Tibial nerve (tissue), 4 donors: ENCODE measurements around the gene NDUFB10. TPM values are rescaled to one million over a fixed set of nuclear protein-coding genes. Genes with fewer than 3 reads are reported as not detected.

ENCODE experiments used
- DNase-seq, 2 donors: peaks; one replicate each; pipeline ENCODE4 v3.0.0-alpha.2; 2019; ENCODE audit warnings: low spot score in 2 of 2
- H3K27ac ChIP-seq, 4 donors: fragments of 200-600 bp; sonication (generic) in 3 of 4; one replicate each; pipeline ENCODE4 v1.5.1; 2017 to 2019; ENCODE audit warnings: mild to moderate bottlenecking in 1 of 4
- H3K27me3 ChIP-seq, 2 donors: fragments of 200-600 bp; sonication (generic) in 1 of 2; one replicate each; pipeline versions ENCODE4 v1.5.1 to v1.6.0; 2017 to 2019
- H3K36me3 ChIP-seq, 3 donors: fragments of 200-600 bp; sonication (generic); one replicate each; pipeline ENCODE4 v1.5.1; 2018 to 2019
- H3K4me1 ChIP-seq, 4 donors: fragments of 200-600 bp; sonication (generic) in 3 of 4; one replicate each; pipeline ENCODE4 v1.5.1; 2017 to 2019
- H3K4me3 ChIP-seq, 4 donors: fragments of 200-600 bp; sonication (generic) in 3 of 4; one replicate each; pipeline ENCODE4 v1.5.1; 2017 to 2019; ENCODE audit warnings: mild to moderate bottlenecking in 1 of 4, moderate library complexity in 1 of 4
- H3K9me3 ChIP-seq, 4 donors: fragments of 200-600 bp; sonication (generic) in 3 of 4; one replicate each; pipeline ENCODE4 v1.5.1; 2017 to 2019
- EP300 ChIP-seq, 2 donors: sonication (generic); formaldehyde crosslinking; IDR thresholded peaks; one replicate each; pipeline ENCODE4 v1.6.1; 2017; ENCODE audit warnings: antibody characterized with exemption in 2 of 2, mild to moderate bottlenecking in 1 of 2
- POLR2A ChIP-seq, 2 donors: fragments of 450-650 bp; IDR thresholded peaks; one replicate each; pipeline ENCODE4 v1.6.1; 2017; ENCODE audit warnings: antibody characterized with exemption in 2 of 2, mild to moderate bottlenecking in 2 of 2, moderate library complexity in 2 of 2
- WGBS, 2 donors: methylation state at CpG; one replicate each; pipeline ENCODE4 v1.1.5; 2018; 5-methylcytosine and 5-hydroxymethylcytosine counted together
- total RNA-seq, 4 donors: library from RNA; depleted of rRNA; stranded (reverse); fragments of >200 nt; gene quantifications; one replicate each; pipeline ENCODE4 v1.1.0, GENCODE V29; 2016
- TF ChIP-seq, protein P1 (sequence below), 5 experiments: fragments of 200-600 bp in 3 of 5; fragments of 450-650 bp in 2 of 5; sonication (generic) in 3 of 5; IDR thresholded peaks; one replicate each; pipeline ENCODE4 v1.5.1; 2016 to 2019; ENCODE audit warnings: antibody characterized with exemption in 5 of 5, mild to moderate bottlenecking in 3 of 5, moderate library complexity in 2 of 5

Gene NDUFB10
- total RNA-seq, 4 donors from 2014 or later = 86.9 to 136 (median 116) TPM

DNA sequence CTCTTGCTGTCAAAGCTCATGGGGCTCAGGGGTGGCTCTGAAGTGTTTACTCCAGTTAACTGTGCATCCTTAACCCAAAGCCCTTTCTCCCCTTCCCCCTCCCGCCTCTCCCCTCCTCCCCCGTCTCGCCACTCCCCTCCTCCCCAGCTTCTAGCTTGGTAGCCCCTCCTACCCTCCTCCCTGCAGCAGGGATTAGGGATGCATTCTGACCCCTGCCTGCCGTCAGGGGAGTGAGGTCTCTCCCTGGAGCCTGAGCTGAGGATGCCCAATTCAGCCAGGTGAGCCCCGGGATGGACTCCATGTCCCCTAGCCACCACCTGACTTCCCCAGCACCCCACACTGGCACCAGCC is 42.7 kb upstream of the NDUFB10 start:
- H3K9me3 ChIP-seq = no peaks in the 10 kb centered on the region
- H3K27me3 ChIP-seq = peaks cover 0 to 83% of the 10 kb centered on the region in 2 donors
- H3K36me3 ChIP-seq = no peaks in the 10 kb centered on the region
- peaks cover 0 to 23% (median 0%) of the 10 kb centered on the region in 4 donors for H3K4me1 ChIP-seq
- no peak for DNase-seq
- H3K4me3 ChIP-seq = no peak overlapping the region
- H3K27ac ChIP-seq = no peak overlapping the region
- TF ChIP-seq EP300 (IDR thresholded peaks at IDR 0.05) (no peak), POLR2A (IDR thresholded peaks at IDR 0.05) (no peak)
- TF ChIP-seq, protein P1, sequence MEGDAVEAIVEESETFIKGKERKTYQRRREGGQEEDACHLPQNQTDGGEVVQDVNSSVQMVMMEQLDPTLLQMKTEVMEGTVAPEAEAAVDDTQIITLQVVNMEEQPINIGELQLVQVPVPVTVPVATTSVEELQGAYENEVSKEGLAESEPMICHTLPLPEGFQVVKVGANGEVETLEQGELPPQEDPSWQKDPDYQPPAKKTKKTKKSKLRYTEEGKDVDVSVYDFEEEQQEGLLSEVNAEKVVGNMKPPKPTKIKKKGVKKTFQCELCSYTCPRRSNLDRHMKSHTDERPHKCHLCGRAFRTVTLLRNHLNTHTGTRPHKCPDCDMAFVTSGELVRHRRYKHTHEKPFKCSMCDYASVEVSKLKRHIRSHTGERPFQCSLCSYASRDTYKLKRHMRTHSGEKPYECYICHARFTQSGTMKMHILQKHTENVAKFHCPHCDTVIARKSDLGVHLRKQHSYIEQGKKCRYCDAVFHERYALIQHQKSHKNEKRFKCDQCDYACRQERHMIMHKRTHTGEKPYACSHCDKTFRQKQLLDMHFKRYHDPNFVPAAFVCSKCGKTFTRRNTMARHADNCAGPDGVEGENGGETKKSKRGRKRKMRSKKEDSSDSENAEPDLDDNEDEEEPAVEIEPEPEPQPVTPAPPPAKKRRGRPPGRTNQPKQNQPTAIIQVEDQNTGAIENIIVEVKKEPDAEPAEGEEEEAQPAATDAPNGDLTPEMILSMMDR (IDR thresholded peaks at IDR 0.05) = no peak
- WGBS, 2 donors = 11 to 12% methylated on average over 5 of the region's 5 CpGs

DNA sequence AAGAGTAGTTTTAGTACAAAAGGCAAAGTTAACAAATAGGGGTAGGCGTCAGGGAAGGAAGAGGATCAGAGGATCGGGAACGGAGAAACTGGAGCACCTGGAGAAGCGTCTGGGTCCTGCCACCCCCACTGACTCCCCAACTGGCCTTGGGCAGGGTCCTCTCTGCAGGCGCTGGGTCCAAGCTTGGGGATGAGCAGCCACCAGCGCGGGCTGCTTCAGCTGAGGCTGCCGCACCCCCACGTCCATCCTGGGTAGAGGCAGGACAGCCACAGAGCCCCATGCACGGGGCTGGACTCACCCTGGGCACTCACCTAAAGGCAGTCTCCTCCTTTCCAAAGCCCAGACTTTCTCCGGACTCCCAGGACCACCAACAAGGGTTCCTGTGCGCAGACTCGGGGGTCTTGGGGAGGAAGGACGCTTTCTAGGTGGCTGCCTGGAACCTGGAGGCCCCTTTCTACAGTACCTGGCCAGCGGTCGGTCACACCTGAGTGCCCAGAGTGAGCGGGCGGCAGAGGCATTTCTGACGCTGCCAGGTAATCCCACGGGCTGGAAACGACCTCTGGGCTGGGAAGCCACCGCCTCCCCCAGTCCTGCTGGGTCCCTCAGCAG is 42.2 kb upstream of the NDUFB10 start:
- no peak for DNase-seq
- H3K27ac ChIP-seq = no peak overlapping the region
- peaks cover 0 to 88% of the 10 kb centered on the region in 2 donors for H3K27me3 ChIP-seq
- H3K4me3 ChIP-seq = no peak overlapping the region
- WGBS, 2 donors = 8 to 11% methylated on average over 18 to 21 of the region's 22 CpGs
- H3K9me3 ChIP-seq = no peaks in the 10 kb centered on the region
- no peak for TF ChIP-seq EP300 (IDR thresholded peaks at IDR 0.05)
- TF ChIP-seq, protein P1 (IDR thresholded peaks at IDR 0.05) = no peak
- no peak for TF ChIP-seq POLR2A (IDR thresholded peaks at IDR 0.05)
- H3K36me3 ChIP-seq = no peaks in the 10 kb centered on the region
- peaks cover 0 to 23% (median 0%) of the 10 kb centered on the region in 4 donors for H3K4me1 ChIP-seq

DNA sequence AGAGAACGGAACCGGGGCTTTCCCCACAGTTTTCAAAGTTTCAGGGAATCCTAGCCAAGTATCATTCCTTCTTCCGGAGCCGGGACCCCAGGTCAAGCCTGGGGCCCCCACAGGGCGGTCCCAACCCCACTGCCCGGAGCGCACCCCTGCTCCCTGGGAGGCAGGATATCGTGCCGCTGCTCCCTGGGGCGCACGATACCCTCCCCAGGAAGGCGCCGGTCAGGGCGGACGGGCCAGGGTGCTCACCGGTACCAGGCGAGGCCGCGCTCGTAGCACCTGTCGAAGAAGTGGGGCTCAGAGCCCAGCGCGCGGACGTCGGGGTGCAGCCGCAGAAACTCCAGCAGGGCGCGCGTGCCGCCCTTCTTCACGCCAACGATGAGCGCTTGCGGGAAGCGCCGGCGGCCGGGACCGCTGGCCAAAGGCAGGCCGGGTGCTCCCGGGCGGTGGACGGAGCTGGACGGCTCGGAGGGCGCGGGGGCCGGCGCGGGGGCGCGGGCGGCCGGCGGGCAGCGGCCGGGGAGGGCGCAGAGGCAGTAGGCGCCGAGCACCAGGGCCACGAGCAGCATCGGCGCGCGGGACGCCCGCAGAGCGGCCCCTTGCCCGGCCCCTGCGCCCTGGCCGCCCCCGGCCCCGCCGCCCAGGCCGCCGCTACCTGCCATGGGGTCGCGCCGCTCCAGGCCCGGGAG is 41.5 kb upstream of the NDUFB10 start:
- Histone ChIP-seq H3K9me3 (no peaks in the 10 kb centered on the region), H3K27ac (no peak overlapping the region), H3K4me1 (peaks cover 0 to 23% (median 0%) of the 10 kb centered on the region in 4 donors), H3K27me3 (peaks cover 0 to 95% of the 10 kb centered on the region in 2 donors), H3K4me3 (no peak overlapping the region), H3K36me3 (no peaks in the 10 kb centered on the region)
- 0 to 1% methylated on average over 17 to 59 of the region's 81 CpGs for WGBS, 2 donors
- no peak for DNase-seq
- TF ChIP-seq, protein P1 (IDR thresholded peaks at IDR 0.05) = no peak
- TF ChIP-seq POLR2A (IDR thresholded peaks at IDR 0.05) (no peak), EP300 (IDR thresholded peaks at IDR 0.05) (no peak)

DNA sequence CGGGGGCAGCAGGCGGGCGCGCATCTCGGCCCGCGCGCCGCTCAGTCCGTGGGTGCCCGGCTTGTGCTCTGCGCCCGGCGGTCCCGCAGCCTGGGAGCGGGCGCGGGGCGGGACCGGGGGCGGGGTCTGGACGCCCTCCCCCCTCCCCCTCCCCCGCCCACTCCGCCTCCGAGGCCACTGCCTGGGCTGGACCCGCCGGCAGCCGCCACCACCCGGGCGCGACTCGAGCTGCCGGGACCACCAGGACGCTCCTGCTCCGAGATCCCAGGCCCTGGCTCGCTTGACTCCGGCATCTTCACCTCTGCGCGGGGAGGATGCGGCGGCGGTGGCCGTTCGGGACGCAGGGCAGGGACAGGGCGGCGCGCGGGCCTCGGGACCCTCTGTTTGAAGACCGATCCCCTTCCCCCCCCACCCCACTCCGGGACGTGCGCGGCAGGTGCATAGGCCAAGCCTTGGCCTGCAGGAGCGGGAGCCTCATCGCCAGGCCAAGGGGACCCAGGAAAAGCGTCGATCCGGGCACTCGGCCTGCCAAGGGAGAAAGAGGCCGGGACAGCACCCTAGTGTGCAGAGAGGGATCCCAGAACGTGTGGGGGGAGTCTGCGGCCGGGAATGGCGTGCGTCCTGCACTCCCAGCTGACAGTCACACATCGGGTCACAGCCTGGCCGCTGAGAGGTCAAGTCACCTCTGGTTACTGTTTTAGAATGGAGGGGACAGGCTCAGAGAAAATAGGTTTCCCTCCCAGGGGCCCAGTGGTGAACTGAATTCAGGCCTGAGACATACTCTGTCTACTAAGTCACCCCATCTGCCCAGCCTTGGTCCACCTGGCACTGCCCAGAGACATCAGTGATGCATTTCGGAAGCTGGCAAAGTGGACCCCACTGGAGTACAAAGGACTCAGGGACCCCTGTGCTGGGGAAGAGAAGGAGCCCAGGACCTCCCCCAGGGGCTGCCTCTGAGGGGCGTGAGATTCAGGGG is 40.7 kb upstream of the NDUFB10 start, which contains the start of gene HS3ST6:
TSS of gene HS3ST6 (minus strand) at position 65 of the 976 bp plus-strand sequence. CDS start 92 bp downstream, outside the sequence.
- Histone ChIP-seq H3K36me3 (no peaks in the 10 kb centered on the region), H3K27me3 (peaks cover 0 to 95% of the 10 kb centered on the region in 2 donors), H3K4me3 (peak within 1 kb of the TSS in 1 of 4 donors; percentile 4), H3K4me1 (peaks cover 0 to 28% (median 0%) of the 10 kb centered on the region in 4 donors), H3K9me3 (no peaks in the 10 kb centered on the region), H3K27ac (no peak within 1 kb of the TSS)
- WGBS, 2 donors = 4 to 8% methylated on average over 12 to 56 of the region's 71 CpGs
- no peak for DNase-seq
- TF ChIP-seq POLR2A (IDR thresholded peaks at IDR 0.05) = no peak
- no peak for TF ChIP-seq EP300 (IDR thresholded peaks at IDR 0.05)
- TF ChIP-seq, protein P1 (IDR thresholded peaks at IDR 0.05) = no peak
